ENCODE data around the gene SLC1A3. TPM values are rescaled to one million over a fixed set of nuclear protein-coding genes. Genes with fewer than 3 reads are reported as not detected.

SLC1A3 gene
- total RNA-seq, 1 donor from 2014 or later = 61.1 TPM

- DNase-seq = no peak
Measured at GRCh38 chr5:36721664-36722235, 115.3 kb downstream of the SLC1A3 start.

DNA sequence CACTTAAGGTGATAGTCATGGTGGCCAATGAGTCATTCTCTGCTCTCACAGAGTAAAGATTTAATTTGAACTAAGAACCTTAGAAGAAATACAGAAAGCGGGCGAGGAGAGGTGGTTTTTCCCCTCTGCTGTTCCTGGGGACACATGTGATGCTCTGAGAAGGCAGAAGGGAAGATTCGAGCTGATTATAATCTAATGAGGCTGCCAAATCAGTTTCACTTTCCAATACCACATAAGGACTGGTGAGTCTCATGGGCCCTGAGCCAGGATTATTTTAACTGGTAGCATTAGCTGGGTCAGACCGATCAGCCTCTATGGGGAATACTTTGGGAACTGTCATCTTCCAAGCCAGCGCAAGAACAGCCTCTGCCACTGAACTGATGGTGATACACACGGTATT is 116.5 kb downstream of the SLC1A3 start:
- DNase-seq = no peak

- DNase-seq = no peak
Measured at GRCh38 chr5:36723912-36724311, 117.5 kb downstream of the SLC1A3 start.

- no peak for DNase-seq
Measured at GRCh38 chr5:36724467-36725332, 118.3 kb downstream of the SLC1A3 start.

- no peak for DNase-seq
Measured at GRCh38 chr5:36726317-36726716, 119.9 kb downstream of the SLC1A3 start.

DNA sequence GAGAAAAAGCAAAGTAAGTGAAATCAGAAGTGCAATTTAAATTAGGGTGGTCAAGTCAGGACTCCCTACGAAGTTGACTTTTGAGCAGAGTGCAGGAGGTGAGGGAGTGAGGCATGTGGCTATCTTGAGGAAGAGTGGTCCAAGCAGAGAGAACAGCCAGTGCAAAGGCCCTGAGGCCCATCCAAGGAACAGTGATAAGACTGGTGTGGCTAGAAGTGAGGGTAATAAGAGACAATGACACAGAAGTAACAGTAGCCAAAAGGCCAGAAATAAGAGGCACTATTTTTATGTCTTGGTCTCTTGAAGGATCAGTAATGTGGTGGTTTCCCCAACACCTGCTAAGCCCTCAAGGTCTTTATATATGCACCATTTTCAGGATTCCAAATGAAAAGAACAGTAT is 120.4 kb downstream of the SLC1A3 start:
- no peak for DNase-seq

DNA sequence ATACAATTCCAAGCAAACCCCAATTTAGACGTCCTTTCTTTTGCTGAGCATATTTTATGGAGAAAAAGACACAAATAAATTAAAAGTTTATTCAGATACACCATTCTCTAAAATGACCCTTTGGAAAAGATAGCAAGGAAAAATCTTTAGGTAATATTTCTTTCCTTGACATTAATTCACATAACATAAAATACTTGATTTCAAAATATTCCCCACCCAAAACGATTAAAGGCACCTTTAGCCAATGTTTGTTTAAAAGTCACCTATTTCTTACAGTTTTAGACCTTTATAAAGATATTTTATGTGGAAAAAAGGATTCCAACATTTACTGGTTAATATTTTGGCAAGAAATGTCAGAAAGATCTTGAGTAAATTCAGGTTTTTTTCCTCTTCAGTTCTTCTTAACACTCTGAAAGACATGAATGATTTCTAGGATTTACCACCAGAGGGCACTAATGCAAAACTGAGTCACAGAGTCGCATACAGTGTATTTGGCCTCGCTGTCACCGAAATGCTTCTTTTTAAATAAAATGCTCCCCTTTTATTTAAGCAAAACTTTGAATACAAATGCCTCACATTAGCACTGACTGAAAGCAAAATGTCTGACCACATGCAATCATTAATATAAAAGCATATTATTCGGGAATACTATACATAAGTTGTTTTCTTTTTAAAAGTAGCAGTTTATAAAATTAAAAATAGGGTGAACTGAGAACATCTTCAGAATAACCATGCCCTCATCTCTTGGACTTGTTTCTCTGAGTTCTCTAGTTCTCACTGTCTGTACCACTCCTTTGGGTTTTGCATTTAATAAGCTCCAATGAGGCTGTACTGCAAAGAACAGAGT is 122.5 kb downstream of the SLC1A3 start:
- DNase-seq = peak; percentile 55

- no peak for DNase-seq
Measured at GRCh38 chr5:36730537-36731216, 124.3 kb downstream of the SLC1A3 start.

DNA sequence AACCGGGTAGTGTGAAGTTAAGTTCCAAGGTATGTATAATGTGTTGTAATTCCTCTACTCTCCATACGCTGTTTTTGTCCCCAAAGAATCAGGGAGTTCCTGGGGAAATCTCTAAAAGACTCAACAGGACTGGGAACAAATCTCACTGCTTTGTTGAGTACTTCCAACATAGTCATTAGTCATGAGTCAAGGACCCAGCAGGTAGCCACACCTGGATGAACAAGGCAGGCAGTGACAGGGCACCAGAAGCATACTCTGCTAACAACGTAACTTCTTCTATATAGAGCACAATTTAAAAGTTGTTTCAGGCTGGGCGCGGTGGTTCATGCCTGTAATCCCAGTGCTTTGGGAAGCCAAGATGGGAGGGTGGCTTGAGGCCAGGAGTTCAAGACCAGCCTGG is 126.8 kb downstream of the SLC1A3 start:
- DNase-seq = no peak

DNA sequence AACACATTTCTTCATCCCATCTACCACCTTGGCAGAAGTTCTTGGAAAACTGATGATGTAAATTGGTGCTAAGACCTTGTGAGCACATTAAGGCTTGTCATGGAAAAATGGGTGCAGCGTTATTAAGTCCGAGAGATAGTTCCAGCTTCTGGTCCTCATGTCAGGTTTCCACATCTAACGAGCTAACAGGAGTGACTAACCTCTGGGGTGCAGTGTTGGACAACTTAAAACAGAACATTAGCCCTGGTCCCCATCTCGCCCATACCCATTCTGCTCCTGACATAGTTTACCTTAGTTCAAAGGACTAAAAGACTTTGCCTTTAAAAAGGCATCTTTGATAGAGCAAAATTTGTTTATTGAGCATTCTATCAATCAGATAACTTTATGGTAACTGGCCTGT is 128.0 kb downstream of the SLC1A3 start:
- DNase-seq = peak; percentile 16

DNA sequence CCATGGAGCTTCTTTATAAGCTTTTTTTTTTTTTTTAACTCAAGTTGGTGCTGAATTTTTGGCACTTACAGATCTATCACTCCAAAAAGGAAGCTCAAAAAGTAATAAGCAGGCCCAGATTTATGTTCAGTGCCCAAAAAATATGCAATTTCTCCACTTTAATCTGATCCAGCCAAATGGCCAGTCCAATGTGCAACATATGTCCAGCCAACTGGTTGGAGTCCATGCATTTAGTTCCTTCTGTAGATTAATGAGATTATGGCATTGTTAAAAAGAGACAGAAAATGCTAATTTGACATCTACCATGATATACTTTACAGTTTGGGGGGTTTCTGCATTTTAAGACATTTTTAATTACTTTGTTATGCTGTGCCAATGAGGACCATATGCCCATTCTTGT is 129.5 kb downstream of the SLC1A3 start:
- DNase-seq = no peak

Small RNA genes lying within 50 kb of the gene (small RNA-seq; reads per million reads assigned to genes)
- not detected for gene AC010631.1 (ENCODE audit: low replicate concordance)

Measured in skin of body (tissue), 3 donors.